Stimulated activated naive CD4-positive, alpha-beta T cell treated with Interleukin-2 at 50 U/mL for 16 hours (primary cell): Measurements from ENCODE around the gene C9orf43.
"Not testable (repeated sequence)": the region's sequence is repeated elsewhere in the genome, so short reads cannot be mapped to it uniquely, and the experiment has no call there.

Source experiments
- DNase-seq: peaks from one replicate; lab custom pipeline; 2025; lab: John Stamatoyannopoulos, UW

The C9orf43 gene

DNA sequence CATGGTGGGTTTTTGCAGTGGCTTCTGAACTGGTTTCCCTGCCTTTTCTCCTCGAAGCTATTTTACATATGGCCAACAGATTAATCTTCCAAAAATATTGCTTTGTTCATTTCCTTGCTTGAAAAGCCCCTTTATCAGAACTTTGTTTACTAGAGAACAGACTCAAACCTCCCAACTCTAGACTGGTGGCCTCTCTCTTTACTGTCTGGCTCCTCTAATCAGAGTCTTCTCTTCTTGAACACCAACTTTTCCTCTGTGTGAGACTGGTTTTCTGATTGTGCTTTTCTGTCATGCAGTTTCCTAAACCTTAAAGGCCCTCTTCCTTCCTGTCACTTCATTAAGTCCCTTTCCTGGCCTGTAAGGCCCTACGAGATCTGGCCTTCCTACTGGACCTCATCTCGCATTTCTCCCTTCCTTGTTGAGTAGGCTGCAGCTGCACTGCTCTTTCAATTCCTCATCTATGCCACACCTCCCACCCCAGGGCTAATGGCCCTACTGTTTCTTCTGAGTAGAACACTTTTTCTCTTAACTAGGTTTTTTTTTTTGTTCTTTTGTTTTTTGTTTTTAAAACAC lies 5.7 kb downstream of the C9orf43 start:
- DNase-seq, result no peak

DNA sequence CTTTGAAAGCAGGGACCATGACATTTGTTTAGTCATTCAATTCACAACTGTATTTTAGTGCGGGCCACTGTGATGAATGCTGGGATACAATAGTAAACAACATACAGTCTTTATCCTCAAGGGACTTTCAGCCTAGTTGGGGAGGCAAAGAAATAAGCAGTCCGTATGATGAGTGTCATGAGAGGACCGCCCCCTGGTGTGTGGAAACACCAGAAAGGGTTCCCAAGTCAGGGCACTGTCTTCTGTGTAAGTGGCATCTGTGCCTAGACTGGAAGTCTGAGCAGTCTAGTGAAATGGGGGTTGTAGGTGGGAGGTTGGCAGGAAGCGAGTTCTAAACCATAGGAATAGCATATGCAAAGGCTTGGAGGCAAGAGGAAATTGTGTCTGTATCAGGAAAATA lies 6.8 kb downstream of the C9orf43 start:
- no peak for DNase-seq

DNA sequence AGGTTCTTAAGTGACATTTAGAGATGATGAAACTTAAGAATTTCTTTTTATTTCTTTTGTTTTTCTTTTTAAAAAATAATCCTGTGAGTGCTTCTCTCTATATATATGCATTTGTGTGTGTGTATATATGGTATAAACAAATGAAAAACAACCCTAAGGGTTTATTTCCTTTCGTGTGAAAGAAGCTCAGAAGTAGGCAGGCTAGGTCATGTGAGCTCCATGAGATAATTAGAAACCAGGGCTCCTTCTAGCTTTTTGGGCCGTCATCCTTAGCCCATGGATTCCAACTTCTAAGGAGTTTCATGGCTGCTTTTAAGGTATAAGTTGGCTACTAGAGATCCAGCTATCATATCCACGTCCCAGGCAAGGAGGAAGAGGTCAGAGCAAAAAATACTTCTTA lies 11.2 kb downstream of the C9orf43 start:
- DNase-seq, result no peak

DNA sequence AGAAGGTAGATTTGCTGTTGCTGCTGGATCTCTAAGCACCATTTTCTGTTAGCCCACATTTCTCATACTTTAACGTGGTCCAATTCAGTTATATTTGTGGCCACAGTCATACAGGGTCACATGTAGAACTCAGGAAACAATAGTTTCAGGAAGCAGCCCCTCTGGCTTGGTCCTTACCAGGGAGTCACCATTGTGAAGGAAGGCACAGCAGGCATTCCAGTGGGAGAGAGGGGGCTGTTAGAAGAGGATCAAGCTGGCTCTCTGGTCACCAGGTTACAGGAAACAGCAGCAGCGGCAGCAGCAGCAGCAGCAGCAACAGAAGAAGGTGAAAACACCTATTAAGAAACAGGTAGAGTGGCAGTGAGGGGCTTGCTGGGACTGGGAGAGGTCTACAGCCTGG lies 14.5 kb downstream of the C9orf43 start:
- no peak for DNase-seq

DNA sequence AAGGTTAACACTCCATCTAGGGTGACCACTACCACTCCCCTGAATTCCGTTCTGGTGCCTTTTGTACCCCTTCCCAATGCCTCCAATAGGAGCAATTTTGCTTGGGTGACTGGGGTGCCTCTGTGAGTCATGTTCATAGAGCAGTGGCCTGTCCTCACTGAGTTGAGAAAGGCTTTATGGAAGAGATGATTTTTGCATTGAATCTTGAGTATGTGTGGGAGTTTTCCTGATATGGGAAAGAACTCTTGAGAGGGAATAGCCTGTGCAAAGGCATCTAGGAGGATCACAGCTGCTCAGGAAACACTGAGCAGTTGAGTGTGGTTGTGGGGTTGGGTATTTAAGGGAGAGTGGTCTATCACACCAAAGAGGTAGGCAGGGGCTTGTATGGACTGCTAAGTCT lies 16.2 kb downstream of the C9orf43 start:
- no peak for DNase-seq

DNA sequence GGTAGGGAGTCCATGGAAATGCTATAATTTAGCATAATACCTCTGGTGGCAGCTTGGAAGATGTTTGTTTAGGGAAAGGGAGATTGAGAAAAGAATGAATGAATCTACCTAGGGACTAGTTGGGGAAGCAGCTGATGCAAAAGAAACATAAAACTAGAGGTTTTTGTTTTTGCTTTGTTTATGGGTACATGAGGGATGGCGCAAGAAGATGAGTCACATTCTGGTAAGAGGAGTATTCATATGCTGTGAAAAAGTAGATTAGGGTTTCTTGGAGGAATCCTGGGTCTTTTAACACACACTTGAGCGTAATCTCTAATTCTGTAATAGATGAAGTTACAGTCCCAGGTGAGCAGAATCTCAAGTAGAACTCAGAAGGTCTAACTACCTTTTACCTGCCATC lies 17.1 kb downstream of the C9orf43 start:
- no peak for DNase-seq

DNA sequence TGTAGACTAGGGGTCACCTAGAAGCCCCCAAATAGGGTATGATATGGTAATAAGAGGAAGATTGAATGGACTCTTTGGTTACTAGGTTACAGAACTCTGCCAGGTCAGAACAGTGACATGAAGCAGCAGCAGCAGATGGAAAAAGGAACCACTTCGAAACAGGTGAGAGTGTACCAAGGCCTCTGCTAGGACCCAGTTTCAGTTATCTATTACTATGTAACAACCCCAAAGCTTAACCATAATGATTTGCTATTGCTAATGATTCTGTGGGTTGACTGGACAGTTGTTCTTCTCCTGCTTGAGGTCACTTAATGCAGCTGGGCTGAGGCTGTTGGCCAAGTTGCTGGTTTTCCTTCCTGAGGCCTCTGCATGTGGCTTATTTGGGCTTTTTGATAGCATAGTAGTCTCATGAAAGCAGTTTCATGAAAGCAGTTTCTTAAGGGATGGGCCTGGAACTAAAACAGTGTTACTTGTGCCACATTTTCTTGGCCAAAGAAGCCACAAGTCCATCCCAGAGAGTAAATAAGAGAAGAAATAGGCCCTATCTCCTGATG lies 17.6 kb downstream of the C9orf43 start:
- DNase-seq, result no peak

DNA sequence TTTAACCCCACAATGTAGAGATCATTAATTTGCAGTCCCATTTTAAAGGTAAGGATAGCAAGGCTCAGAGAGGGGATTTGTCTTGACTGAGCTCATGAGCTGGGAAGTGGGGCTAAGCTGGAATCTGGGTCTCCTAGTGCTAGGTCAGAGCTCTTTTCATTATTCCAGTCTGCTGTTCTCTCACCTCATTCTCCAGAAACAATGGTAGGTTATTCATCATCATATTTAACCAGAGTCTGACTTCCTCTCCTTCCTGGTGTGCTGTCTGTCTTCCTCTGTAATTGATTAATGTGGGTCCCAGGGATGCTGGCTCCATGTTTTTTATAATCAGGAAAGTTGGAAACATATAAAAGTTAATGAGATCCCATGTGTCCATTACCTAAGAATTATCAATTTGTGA lies 20.6 kb downstream of the C9orf43 start:
- DNase-seq, result no peak

DNA sequence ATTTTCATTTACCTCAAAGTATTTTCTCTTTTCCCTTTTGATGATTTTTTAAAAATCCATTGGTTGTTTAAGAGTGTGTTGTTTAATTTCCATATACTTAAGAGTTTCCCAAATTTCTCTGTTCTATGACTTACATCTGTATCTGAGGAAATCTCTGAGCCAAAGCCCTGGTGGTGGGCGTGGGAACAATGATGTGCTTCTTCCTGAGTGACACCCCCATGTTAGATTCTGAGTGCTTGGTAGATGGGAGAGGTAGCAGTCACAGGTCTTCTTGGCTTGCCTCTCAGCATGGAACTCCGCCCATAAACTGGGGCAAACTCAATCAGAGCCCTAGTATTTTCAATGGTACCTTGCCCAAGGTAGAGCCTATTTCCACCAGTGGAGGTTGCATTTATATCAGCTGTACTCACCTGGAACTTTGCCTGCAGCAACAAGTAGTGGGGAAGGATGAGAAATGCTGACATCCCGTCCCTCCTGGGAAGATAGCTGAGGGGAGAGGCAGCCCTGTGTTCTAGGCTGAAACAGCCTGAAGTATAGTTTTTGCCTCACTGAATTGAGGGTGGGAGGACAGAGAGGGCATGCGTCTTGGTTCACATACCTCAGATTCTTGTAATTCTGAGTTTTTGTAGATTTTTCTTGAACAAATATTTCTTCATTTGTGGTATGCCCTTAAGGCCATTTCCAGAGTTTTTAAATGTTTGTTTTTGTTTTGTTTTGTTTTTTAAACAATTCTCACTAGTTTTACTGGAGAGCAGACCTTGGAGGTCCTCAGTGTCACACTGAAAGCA lies 26.4 kb downstream of the C9orf43 start:
- no peak for DNase-seq

DNA sequence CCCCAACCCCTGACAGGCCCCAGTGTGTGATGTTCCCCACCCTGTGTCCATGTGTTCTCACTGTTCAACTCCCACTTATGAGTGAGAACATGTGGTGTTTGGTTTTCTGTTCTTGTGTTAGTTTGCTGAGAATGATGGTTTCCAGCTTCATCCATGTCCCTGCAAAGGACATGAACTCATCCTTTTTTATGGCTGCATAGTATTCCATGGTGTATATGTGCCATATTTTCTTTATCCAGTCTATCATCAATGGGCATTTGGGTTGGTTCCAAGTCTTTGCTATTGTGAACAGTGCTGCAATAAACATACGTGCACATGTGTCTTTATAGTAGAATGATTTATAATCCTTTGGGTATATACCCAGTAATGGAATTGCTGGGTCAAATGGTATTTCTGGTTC lies 27.2 kb downstream of the C9orf43 start:
- not testable (repeated sequence) for DNase-seq

DNA sequence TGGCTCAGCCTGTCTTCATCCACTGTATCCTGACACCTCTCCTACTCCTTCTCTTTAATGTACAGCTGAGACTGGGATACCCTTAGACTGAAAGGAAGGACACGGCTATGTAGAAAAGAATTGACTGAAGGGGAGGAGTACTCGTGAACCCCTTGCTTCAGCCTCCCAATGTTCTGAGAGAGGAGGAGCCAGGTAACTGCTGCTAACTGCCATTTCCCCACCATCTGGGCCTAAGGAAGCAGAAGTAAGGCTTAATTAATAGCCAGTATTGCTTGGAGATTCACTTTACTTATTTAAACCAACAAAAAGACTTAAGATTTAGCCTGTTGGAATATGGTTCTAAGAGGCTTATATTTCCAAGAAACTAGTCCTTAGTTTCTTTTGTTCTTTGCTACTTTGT lies 34.2 kb downstream of the C9orf43 start:
- no peak for DNase-seq

DNA sequence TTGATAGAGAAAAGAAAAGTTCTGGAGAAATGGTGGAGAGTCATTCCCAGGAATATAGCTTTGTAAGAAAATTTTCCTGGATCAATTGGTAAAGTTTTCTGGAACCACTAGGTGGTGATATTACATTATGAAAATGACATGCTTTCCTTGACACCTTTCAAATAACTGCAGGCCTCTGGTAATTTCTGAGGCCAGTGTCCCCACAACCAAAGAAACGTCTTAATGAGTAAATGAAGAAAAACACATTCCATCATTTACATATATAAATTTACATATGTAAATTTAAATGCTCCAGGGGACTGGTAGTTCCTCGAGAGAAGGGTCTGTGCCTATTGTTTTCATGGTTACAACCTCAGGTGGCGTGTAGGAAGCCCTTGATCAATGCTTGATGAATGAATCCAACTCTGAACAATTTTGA lies 35.8 kb downstream of the C9orf43 start:
- DNase-seq, result no peak

DNA sequence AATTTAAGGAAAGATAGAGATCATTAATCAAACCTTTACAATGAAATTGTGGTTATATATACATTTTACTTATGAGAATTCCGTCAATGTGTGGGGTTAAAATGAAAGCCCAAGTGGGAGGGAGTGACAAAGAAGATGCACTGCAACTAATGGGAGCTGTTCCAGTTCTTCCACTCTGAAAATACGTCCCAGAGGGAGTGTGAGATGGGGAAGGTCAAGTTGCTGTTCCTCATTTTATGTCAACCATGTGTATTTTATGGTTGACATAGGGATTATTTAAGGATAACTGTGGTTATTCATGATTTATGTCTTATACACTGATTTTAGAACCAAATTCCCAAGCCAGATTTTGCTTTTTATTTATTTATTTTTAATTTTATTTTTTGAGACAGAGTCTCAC lies 38.8 kb downstream of the C9orf43 start:
- no peak for DNase-seq

DNA sequence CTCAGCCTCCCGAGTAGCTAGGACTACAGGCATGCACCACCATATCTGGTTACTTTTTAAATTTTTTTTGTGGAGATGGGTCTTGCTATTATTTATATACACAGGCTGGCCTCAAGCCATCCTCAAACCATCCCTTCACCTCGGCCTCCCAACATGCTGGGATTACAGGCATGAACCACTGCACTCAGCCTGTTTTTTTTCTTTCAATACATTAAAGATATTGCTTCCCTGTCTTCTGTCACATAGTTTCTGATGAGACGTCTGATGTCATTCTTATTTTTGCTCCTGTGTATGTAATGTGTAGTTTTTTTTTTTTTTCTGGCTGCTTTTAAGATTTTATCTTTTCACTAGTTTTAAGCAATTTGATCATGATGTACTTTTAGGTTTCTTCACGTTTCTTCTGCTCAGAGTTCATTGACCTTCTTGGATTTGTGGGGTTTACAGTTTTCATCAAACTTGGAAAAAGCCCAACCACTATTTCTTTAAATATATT lies 41.6 kb downstream of the C9orf43 start:
- no peak for DNase-seq

DNA sequence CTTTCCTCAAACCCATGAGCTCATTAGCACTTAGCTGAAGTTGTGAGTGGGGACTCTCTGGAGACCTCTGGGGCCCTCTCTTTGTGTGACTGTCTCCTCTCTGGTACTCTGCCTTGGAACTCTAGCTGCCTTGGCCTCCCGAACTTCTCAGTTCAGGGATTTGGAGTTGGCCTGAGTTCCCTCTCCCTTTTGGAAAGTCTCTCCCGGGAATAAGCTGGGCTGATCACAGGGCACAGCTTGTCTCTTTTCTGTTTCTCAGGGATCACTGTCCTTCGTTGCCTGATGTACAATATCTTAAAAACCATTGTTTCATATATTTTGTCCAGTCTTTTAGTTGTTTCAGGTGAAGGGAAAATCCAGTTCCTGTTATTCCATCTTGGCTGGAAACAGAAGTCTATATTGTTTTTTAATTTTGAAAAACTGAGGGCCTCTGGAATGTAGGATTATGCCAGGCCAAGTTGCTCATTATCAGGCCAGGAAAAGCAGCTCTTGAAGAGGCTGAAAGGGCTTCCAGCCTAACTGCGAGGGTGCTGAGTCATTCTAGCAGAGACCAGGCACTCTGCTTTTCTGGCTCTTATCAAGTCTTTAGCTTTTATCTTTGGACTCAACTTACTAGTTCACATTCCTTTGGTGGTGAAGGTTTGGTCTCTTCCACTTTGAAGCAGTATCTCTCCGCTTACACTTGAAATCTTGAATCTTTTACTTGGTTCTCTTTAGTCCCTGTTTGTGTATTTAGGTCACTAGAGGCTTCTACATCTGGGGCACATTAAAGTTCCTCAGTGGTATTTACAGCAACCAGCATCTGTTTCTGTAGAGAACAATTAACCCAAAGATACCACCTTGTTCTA lies 44.6 kb downstream of the C9orf43 start:
- DNase-seq, result no peak

DNA sequence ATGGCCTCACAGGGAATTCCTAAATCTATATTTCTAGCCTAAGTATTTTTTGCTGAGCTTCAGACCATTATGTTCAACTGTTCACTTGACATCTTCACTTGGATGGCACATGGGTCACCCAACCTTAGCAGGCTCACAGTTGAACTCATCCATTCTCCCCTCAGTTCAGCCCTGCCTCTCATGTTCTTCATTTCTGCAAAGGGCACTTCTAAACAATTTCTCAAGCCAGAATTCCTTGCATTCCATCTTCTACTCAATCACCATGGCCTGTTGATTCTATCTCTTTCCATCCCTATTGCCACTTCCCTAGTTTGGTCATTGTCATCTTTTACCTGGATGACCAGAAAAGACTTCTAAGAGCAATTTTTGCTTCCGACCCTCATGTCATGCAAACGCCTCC lies 45.7 kb downstream of the C9orf43 start:
- DNase-seq, result no peak

DNA sequence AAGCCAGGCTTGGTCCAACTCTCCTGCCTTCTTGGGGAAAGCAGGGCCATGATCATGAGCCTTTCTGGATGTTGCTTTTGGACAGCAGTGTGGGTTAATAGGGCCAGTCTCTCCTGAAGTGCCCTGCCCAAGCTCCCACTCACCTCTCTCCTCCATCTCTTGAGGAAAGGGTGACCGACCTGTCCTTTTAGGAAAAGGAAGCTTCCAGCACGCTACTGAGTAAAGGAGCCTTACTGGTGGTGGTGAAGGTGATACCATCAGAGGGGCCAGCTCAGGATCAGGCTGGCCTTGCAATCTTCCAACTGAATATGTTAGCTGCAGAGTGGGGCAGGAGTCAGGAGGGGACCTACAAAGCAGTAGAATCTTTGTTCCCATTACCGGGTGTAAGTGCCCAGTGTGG lies 50.7 kb downstream of the C9orf43 start:
- DNase-seq, result no peak

DNA sequence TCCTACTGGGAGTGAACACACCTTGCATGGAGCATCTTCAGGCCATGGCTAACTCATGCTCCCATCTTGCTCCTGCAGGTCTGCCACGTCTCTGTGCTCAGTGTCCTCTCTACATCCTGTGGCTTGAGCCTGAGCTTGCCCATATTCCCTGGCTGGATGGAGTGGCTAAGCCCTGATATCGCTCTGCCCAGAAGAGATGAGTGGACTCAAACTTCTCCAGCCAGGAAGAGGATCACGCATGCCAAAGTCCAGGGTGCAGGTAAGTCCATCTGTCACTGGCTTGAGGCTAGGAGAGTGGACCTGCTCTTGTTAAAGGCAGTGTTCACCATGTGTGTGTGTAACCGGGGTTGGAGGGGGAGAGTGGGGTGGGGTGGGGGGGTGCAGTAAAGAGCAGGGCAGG lies 51.4 kb downstream of the C9orf43 start:
- no peak for DNase-seq

DNA sequence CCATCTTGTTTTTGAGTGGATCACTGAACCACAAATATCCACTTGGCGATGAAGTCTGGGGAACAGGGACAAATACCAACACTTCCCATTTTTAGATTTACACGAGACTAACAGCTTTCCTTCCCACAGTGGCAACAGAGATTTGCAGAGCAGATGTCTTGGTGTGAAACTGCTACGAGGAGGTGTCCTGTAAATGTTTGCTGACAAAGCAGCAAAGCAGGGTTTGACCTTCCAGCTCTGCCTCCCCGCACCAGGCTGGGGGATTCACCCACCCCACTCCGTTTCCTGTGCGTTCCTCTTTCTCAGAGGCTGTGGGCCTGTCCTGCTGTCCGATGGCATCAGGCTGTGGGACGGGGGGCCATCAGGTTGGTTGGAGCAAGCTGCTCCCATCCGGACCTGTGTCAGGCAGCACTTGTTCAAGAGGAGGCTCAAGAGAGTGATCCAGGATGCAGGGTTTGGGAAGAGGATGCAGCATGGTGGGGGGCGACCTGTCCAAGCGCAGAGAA lies 52.3 kb downstream of the C9orf43 start:
- no peak for DNase-seq

DNA sequence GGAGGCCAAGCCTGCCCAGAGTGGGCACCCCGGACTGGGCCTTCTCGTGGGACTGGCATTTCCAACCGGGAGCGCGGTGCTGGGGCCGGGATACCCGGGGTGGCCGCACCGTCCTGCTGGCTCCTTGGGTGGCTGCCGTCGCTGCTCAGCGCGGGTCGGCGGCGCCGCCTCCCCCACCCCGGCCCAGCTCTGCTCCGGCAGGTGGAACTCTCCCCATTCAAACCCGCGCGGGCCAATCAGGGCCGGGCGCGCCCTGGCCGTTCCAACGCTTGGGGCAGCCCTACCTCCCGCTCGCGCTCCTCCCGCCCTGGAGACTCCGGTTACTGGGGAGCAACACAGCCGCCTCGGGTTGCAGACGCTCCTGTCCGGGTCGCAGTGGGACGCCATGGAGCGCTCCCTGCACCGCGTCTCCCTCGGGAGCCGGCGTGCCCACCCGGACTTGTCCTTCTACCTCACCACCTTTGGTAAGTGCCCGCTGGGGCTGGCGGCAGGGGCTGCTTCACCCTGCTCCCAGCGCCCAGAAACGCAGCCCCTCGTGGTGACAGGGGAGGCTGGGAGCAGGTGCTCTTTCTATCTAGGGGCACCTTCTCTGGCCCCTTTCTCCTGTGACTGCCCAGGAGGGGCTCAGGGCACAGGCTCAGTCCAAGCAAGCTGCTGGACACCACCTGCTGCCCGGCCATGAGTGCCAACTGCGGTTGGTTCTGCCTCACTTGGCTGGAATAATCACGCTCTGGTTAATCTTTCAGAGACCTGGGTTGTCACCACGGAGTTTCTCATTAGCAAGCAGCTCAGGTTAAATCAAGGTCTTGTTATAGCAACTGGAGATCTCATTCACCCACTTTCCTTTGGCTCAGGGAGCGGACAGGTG lies 53.1 kb downstream of the C9orf43 start, which contains the start of gene RGS3:
TSS of gene RGS3 (plus strand) at position 310 of the 868 bp plus-strand sequence. CDS start at position 386, 76 bp downstream.
- DNase-seq, result no peak

DNA sequence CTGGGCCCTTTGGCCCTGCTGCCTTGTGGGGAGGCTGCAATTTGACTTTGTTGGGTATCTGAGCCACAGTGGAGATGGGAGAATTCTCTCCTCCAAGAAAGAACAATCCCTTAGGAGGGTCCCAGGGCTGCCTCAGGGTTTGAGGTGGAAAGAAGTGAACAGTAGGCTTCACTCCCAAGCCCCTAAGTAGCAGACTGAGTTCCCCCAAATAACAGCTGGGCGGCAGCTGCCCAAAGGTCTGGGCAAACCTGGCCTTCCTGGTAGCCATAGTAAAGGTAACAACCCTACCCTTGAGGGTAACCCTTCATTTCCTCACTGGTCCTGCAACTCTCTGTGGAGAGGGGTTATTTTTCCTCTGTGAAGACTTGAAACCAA lies 53.7 kb downstream of the C9orf43 start:
- no peak for DNase-seq
